K562 (cell line): Measurements from ENCODE around the gene KCNK3.

Source experiments
- CBX2 ChIP-seq: fragments of 200-600 bp; sonication (generic); IDR thresholded peaks from one replicate; pipeline ENCODE4 v1.6.1; 2012; ENCODE audit warnings: mild to moderate bottlenecking, low read length, inconsistent platforms; ENCODE audit not compliant: insufficient read depth, poor library complexity, severe bottlenecking
- ETV6 ChIP-seq, 3 experiments: fragments of 150-350 bp in 1 of 3; sonication (generic) in 1 of 3; formaldehyde crosslinking in 1 of 3; IDR thresholded peaks; 2 replicates each; pipeline versions ENCODE4 v1.6.1 to v1.8.0; 2014 to 2022; ENCODE audit warnings: borderline replicate concordance in 2 of 3, low read depth in 2 of 3, antibody characterized with exemption in 1 of 3, low read length in 1 of 3, mild to moderate bottlenecking in 1 of 3, missing genetic modification reagents in 1 of 3
- TCF7L2 ChIP-seq: fragments of 150-350 bp; IDR thresholded peaks from 2 replicates; pipeline ENCODE4 v1.6.1; 2016; ENCODE audit warnings: low read depth, mild to moderate bottlenecking, low read length, moderate library complexity
- TF ChIP-seq, protein P1 (sequence below): fragments of 200-800 bp; sonication (Bioruptor generic); IDR thresholded peaks from 2 replicates; pipeline ENCODE4 v1.6.1; 2016; ENCODE audit warnings: missing genetic modification characterization, missing compliant biosample characterization
- TF ChIP-seq, protein P2 (sequence below): fragments of 450-650 bp; IDR thresholded peaks from 2 replicates; pipeline ENCODE4 v1.6.1; 2018; ENCODE audit warnings: mild to moderate bottlenecking, low read depth; ENCODE audit not compliant: partially characterized antibody
- TF ChIP-seq, protein P3 (sequence below), 3 experiments: IDR thresholded peaks in 2 of 3; conservative IDR thresholded peaks in 1 of 3; 2 replicates each; pipeline ENCODE4 v1.5.1; 2011 to 2012; ENCODE audit warnings: low read length in 3 of 3, mild to moderate bottlenecking in 3 of 3, control low read depth in 2 of 3, improper control_type of control experiment in 1 of 3, inconsistent platforms in 1 of 3, low read depth in 1 of 3, mixed read lengths in 1 of 3, moderate library complexity in 1 of 3; ENCODE audit not compliant: insufficient read depth in 2 of 3

DNA sequence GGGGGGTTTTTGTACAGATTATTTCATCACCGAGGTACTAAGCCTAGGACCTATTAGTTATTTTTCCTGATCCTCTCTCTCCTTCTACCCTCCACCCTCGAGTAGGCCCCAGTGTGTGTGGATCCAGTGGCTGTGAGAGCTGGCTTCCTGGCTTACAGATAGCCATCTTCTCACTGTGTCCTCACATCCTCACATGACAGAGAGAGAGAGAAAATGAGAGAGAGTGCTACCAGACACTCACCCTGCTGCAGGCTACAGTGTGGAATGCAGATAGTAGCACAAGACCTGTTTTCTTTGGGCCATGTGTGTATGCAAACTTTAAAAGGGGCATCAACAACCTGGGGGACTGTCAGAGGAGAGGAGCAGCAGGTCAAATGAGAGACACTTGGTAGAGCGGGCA, 9.5 kb downstream of the KCNK3 start:
- TF ChIP-seq, protein P1, sequence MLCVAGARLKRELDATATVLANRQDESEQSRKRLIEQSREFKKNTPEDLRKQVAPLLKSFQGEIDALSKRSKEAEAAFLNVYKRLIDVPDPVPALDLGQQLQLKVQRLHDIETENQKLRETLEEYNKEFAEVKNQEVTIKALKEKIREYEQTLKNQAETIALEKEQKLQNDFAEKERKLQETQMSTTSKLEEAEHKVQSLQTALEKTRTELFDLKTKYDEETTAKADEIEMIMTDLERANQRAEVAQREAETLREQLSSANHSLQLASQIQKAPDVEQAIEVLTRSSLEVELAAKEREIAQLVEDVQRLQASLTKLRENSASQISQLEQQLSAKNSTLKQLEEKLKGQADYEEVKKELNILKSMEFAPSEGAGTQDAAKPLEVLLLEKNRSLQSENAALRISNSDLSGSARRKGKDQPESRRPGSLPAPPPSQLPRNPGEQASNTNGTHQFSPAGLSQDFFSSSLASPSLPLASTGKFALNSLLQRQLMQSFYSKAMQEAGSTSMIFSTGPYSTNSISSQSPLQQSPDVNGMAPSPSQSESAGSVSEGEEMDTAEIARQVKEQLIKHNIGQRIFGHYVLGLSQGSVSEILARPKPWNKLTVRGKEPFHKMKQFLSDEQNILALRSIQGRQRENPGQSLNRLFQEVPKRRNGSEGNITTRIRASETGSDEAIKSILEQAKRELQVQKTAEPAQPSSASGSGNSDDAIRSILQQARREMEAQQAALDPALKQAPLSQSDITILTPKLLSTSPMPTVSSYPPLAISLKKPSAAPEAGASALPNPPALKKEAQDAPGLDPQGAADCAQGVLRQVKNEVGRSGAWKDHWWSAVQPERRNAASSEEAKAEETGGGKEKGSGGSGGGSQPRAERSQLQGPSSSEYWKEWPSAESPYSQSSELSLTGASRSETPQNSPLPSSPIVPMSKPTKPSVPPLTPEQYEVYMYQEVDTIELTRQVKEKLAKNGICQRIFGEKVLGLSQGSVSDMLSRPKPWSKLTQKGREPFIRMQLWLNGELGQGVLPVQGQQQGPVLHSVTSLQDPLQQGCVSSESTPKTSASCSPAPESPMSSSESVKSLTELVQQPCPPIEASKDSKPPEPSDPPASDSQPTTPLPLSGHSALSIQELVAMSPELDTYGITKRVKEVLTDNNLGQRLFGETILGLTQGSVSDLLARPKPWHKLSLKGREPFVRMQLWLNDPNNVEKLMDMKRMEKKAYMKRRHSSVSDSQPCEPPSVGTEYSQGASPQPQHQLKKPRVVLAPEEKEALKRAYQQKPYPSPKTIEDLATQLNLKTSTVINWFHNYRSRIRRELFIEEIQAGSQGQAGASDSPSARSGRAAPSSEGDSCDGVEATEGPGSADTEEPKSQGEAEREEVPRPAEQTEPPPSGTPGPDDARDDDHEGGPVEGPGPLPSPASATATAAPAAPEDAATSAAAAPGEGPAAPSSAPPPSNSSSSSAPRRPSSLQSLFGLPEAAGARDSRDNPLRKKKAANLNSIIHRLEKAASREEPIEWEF (CRISPR knock-in tag): no peak
- TF ChIP-seq, protein P2, sequence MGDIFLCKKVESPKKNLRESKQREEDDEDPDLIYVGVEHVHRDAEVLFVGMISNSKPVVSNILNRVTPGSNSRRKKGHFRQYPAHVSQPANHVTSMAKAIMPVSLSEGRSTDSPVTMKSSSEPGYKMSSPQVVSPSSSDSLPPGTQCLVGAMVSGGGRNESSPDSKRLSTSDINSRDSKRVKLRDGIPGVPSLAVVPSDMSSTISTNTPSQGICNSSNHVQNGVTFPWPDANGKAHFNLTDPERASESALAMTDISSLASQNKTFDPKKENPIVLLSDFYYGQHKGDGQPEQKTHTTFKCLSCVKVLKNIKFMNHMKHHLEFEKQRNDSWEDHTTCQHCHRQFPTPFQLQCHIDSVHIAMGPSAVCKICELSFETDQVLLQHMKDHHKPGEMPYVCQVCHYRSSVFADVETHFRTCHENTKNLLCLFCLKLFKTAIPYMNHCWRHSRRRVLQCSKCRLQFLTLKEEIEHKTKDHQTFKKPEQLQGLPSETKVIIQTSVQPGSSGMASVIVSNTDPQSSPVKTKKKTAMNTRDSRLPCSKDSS: no peak
- TF ChIP-seq, protein P3, sequence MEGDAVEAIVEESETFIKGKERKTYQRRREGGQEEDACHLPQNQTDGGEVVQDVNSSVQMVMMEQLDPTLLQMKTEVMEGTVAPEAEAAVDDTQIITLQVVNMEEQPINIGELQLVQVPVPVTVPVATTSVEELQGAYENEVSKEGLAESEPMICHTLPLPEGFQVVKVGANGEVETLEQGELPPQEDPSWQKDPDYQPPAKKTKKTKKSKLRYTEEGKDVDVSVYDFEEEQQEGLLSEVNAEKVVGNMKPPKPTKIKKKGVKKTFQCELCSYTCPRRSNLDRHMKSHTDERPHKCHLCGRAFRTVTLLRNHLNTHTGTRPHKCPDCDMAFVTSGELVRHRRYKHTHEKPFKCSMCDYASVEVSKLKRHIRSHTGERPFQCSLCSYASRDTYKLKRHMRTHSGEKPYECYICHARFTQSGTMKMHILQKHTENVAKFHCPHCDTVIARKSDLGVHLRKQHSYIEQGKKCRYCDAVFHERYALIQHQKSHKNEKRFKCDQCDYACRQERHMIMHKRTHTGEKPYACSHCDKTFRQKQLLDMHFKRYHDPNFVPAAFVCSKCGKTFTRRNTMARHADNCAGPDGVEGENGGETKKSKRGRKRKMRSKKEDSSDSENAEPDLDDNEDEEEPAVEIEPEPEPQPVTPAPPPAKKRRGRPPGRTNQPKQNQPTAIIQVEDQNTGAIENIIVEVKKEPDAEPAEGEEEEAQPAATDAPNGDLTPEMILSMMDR (IDR thresholded peaks at IDR 0.05 in 2 of 3, conservative IDR thresholded peaks at IDR 0.05 in 1 of 3; ENCODE audit: insufficient read depth in 2 of 3, low read depth in 1 of 3, low read length in 3 of 3): no peak
- TF ChIP-seq TCF7L2 (no peak), ETV6 (IDR thresholded peaks at IDR 0.05; ENCODE audit: borderline replicate concordance in 1 of 2, low read depth in 2 of 2, low read length in 1 of 2) (no peak), ETV6 (CRISPR knock-in tag; IDR thresholded peaks at IDR 0.05; ENCODE audit: borderline replicate concordance) (no peak), CBX2 (no peak)
